CD4-positive, alpha-beta T cell treated with Interleukin-2 at 100 ng/mL for 4 hours (primary cell): ENCODE results near the gene MGAT5.

Experiments used
- DNase-seq: peaks from one replicate; pipeline ENCODE4 v3.0.0-alpha.2; 2020; ENCODE audit warnings: low spot score

The MGAT5 gene

GRCh38 chr2:134449751-134450513 lies 196.1 kb downstream of the MGAT5 start:
- no peak for DNase-seq

- DNase-seq, result no peak
Observed at GRCh38 chr2:134451347-134451630, 197.4 kb downstream of the MGAT5 start.

GRCh38 chr2:134452042-134452733 lies 198.3 kb downstream of the MGAT5 start:
- no peak for DNase-seq

- no peak for DNase-seq
Observed at GRCh38 chr2:134453476-134453875, 199.6 kb downstream of the MGAT5 start.

GRCh38 chr2:134453973-134454372 lies 200.1 kb downstream of the MGAT5 start:
- DNase-seq, result no peak

GRCh38 chr2:134454426-134454825 lies 200.6 kb downstream of the MGAT5 start:
- no peak for DNase-seq

GRCh38 chr2:134454931-134455330 lies 201.1 kb downstream of the MGAT5 start:
- no peak for DNase-seq

- no peak for DNase-seq
Observed at GRCh38 chr2:134455426-134455825, 201.6 kb downstream of the MGAT5 start.

- DNase-seq, result no peak
Observed at GRCh38 chr2:134457353-134457752, 203.5 kb downstream of the MGAT5 start.

GRCh38 chr2:134457765-134458472 lies 204.0 kb downstream of the MGAT5 start:
- DNase-seq, result no peak

GRCh38 chr2:134458473-134458853 lies 204.6 kb downstream of the MGAT5 start:
- DNase-seq, result no peak

GRCh38 chr2:134458950-134459349 lies 205.1 kb downstream of the MGAT5 start:
- DNase-seq, result no peak

- no peak for DNase-seq
Observed at GRCh38 chr2:134459706-134460406, 206.0 kb downstream of the MGAT5 start.

- DNase-seq, result peak; percentile 13
Observed at GRCh38 chr2:134460583-134460998, 206.7 kb downstream of the MGAT5 start.

GRCh38 chr2:134461511-134461910 lies 207.6 kb downstream of the MGAT5 start:
- DNase-seq, result no peak

- no peak for DNase-seq
Observed at GRCh38 chr2:134462275-134462674, 208.4 kb downstream of the MGAT5 start.

- no peak for DNase-seq
Observed at GRCh38 chr2:134462791-134463698, 209.2 kb downstream of the MGAT5 start.

- DNase-seq, result no peak
Observed at GRCh38 chr2:134463699-134464022, 209.8 kb downstream of the MGAT5 start.

GRCh38 chr2:134465228-134466105 lies 211.6 kb downstream of the MGAT5 start:
- no peak for DNase-seq

- peak; percentile 25 for DNase-seq
Observed at GRCh38 chr2:134466141-134466540, 212.3 kb downstream of the MGAT5 start.

- no peak for DNase-seq
Observed at GRCh38 chr2:134468164-134468563, 214.3 kb downstream of the MGAT5 start.
